Measurements from ENCODE around the gene EMX2.

EMX2 gene

DNA sequence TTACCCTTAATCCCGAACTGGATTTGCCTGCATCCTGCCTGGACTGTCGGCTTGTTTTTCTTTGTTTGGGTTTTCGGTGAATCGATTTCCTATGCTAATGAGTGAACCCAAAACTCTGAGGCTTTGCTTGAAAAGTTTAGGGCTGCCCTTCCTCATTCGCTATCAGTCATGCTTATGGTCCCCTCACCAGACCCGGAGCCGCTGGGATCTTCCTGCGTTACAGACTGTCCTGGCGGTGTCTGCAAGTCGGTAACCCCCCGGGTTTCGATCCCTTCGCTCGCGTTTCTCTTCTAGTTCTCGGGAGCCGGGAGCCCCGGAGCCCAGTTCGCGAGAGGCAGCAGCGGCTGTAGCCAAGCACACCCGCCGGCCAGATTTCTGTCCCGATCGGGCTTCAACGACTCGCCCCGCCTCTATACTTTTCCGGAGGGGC is 2.2 kb downstream of the EMX2 start:
- DNase-seq (ENCODE audit: low read depth in 2 of 2): no peak

- no peak for DNase-seq (ENCODE audit: low read depth in 2 of 2)
Measured at GRCh38 chr10:117545141-117546019, 2.8 kb downstream of the EMX2 start.

DNA sequence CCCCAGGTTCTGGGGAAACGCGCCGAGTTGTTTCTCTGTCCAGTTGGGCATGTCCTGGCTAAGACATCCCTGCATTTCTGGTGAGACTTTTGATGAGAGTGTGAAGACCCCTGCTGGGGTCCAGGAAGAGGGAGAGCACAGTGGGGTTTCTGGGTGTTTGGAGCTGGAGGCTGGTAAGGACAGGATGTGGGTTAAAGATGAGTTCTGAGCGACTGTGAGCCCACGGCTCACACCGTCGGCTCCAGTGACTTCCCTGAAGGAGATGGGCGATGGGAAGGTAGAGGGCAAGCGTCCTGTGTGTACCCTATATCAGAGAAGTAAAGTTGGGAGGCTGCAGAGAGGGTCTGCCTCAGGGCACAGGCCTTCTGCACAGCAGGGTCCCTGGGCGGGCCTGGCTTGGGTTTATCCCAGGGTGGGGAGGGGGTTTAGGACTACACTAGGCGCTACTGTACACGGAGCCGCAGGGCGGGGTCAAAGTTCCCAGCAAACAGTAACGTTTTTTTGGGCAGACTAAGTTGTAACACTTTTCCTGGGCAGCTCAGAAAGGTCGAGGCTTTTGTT is 3.6 kb downstream of the EMX2 start:
- DNase-seq (ENCODE audit: low read depth in 2 of 2): no peak

DNA sequence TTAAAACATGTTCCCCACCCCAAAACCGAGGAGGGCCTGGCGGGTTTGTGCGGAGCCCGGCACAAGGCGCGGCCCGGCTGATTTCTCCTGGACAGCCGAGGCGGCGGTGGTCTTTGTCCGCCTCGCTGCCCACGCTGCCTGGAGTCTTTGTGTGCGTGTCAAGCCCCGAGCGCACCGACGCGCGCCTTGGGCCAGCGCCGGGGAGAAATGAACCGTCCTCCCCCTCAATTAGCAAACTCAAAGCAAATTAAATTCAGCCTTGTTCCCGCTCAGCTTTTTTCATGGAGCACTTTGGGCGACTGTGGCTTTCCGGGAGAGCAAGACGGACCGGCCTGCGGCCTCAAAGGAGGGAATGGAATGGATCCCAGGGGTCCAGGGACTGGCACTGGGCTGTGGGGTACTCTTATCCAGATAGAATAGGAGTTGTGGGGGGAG is 4.1 kb downstream of the EMX2 start:
- DNase-seq (ENCODE audit: low read depth in 2 of 2): no peak

DNA sequence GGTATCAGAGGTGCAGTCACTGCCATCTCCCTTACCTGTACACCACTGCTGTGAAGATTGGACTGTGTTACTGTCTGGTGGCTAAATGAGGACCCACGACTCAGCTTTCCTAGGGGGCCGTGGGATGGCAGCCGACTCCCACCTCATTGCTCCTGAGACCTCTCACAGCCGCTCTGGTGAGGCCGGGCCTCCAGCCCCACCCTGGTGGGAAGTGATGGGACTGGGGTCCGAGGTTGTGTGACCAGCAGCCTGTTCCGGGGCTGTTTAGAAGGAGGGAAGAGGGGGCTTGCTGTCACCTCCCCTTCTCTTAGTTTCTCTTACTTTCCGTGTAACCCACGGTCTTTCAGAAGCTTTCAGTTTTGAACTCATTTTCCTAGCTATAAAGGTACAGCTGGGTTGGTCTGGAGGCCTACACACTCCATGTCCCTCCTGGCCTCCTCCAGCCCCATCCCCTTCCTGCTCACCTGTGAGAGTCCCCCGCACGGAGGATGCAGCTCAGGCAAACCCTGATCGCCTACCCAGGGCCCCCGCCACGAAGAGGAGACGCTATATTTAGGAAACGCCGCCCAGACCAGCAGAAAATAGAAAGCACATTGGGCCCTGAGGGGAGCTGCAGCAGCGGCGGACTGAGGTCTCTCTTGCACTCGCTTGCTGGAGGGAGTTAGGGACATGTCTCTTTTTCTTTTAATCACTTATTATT is 4.6 kb downstream of the EMX2 start:
- no peak for DNase-seq (ENCODE audit: low read depth in 2 of 2)

DNA sequence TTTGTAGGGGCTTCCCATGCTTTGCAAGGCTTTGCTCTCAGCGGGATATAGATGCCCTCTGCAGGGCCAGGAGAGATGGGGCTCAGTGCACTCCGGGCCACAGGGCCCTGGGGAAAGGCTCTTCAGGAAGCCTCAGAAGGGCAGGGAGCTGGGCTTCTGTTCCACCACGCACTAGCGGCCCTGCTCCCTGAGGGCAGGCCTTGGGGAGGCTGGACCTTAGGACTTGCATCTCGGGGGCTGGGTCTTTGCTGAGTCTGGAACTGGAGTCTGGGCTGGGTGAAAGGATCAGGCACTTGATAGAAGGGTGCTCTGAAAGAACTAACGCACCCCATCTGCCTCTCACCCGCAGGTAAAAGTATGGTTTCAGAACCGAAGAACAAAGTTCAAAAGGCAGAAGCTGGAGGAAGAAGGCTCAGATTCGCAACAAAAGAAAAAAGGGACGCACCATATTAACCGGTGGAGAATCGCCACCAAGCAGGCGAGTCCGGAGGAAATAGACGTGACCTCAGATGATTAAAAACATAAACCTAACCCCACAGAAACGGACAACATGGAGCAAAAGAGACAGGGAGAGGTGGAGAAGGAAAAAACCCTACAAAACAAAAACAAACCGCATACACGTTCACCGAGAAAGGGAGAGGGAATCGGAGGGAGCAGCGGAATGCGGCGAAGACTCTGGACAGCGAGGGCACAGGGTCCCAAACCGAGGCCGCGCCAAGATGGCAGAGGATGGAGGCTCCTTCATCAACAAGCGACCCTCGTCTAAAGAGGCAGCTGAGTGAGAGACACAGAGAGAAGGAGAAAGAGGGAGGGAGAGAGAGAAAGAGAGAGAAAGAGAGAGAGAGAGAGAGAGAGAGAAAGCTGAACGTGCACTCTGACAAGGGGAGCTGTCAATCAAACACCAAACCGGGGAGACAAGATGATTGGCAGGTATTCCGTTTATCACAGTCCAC is 5.4 kb downstream of the EMX2 start:
- DNase-seq (ENCODE audit: low read depth in 2 of 2): no peak

DNA sequence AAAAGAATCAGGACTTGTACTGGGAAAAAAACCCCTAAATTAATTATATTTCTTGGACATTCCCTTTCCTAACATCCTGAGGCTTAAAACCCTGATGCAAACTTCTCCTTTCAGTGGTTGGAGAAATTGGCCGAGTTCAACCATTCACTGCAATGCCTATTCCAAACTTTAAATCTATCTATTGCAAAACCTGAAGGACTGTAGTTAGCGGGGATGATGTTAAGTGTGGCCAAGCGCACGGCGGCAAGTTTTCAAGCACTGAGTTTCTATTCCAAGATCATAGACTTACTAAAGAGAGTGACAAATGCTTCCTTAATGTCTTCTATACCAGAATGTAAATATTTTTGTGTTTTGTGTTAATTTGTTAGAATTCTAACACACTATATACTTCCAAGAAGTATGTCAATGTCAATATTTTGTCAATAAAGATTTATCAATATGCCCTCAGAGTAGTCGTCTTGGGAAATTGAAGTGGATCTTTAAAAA is 6.6 kb downstream of the EMX2 start:
- DNase-seq (ENCODE audit: low read depth in 2 of 2): no peak

DNA sequence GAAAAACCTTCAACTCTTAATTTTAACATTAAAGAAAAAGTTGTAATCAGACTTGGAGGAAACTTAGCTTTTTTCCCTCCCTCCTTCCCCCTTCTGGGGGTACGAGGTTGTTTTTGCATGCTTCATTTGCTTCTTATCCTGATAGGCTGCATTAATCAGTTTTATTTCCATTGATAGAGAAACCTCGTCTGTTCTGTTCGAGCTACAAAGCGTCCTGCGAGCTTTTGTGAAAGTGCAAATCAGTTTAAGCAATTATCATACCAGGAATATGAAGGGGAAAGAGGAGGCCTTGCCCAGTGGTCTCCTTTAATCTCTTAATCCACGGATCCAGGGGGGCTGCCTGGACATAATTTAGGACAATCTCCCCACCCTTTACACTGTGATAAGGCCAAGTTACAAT is 7.5 kb downstream of the EMX2 start:
- DNase-seq (ENCODE audit: low read depth in 2 of 2): no peak

DNA sequence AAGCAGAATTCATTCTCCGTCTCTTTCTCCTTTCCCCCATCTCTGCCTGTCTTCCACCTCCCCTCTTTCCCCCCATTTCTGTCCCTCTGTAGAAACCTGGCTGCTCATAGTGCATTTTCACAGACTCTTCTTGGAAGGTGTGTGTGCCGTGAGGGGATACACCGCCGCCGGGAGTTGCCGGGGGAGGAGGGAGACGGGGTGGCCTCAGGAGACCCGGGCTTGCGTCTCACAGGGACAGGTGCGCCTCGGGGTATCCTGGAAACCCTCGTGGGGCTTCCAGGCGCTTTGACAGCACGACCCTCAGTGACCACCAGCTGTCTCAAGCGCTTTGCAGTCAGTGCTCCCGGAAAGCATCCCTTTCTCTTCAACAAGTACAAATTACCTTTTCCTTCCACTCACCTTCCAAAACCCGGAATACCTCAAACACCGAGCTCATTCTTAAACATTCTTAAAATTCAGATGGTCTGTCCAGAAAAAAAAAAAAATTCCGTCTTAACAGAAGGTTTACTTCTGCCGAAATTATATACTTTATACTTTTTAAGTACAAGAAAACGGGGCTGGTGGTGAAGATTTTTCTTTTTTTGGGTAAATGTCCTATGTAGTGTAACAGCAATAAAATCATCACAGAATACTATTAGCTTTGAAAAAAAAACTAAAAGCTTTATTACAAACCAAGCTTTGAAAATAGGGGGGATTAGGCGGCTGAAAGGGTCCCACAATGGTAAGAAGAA is 8.2 kb downstream of the EMX2 start:
- no peak for DNase-seq (ENCODE audit: low read depth in 2 of 2)

DNA sequence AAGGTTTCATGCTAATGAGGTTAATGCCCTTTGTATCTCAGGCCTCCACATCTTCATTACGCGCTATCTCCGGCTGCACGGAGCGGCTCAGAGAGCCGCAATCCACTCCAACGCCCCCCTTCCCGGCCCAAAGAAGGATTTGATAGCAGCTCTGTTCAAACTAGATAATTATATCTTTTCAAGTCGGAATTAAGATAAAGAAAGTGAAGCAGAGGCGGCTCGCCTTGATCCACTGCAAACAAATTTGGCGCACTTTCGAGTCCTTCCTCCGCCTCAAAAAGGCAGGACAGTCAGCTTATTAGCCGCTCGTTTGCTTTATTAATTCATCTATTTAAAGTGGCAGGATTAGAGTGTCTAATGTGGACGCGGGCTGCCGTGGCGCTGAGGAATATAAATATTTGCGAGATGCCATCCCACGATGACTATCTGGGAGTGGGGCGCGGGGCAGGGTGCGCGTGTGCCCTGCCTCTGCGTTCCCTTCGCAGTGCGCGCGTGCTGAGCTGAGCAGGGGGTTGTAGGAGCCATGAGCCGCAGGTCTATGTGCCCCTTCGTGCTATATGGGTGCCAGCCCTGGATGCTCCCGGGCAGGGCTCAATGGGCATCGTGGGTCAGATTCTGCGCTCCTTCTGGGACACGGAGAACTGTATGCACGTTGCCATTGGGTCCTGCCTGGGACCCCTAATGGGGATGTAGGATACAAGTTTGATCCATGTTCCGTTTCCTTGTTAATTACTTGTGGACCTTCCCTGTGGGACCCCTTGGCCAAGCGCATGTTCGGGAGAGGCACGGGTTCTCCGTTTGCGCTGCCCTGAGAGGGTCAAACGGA is 9.0 kb downstream of the EMX2 start:
- no peak for DNase-seq (ENCODE audit: low read depth in 2 of 2)

DNA sequence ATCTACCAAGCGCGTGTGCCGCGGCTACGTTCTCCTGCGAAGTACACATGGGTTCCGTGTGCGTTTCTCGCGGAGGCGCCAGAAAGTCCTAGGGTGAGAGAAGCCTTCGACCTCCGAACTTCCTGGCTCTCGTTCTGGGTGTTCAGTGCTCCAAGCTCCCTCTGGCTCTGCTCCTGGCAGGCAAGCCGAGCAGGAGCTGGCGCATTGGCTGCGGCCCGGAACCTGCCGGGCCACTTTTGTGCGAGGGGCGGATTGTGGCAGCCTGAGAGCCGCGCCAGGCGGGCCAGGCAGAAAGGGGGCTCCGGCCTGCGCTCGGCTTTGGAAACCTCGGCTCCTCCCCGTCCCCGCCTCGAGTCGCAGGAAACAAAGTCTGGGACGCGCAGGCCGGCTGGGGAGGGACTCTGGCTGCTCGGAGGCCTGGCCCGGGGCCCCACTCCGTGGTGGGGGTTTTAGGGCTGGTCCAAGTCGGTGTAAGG is 9.6 kb downstream of the EMX2 start:
- no peak for DNase-seq (ENCODE audit: low read depth in 2 of 2)

DNA sequence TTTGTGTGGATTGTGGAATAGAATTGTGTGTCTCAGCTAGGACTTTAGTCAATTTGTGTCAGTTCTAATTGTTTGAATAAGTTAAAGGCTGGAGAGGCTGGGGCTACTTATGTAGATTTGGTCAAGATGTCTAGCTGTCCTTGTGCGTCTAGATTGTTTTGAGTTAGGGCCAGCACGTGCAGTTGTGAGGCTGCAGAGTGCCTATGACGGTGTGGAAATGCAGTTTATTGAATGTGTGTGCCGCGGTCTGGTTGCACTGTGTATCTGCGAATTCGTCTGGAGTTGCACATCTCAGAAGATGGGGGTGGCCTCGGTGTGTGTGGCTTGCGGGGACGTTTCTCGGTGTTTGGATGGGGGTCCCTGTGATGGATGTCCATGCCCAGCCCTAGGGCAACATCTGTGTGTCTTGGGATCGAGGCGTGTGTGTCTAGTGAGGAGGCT is 10.2 kb downstream of the EMX2 start:
- no peak for DNase-seq (ENCODE audit: low read depth in 2 of 2)

GRCh38 chr10:117553142-117553814 is 10.7 kb downstream of the EMX2 start:
- DNase-seq (ENCODE audit: low read depth in 2 of 2): no peak

DNA sequence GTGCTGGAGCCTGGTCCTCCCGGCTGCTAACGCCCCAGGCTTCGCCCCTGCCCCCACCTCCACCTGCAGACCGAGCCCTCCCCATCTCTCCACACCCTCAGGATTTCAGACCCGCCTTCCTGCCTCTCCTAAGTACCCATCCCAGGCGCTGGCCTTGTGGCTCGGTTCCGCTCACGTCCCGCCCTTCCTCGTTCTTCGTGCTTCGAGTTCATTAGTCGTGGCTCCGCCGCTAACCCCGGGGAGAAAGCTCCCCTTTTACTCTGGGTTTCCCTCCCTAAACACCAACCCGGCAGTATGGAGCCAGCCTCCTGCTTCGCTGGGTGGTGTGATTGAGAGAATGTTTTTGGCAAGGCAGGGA is 11.2 kb downstream of the EMX2 start:
- no peak for DNase-seq (ENCODE audit: low read depth in 2 of 2)

DNA sequence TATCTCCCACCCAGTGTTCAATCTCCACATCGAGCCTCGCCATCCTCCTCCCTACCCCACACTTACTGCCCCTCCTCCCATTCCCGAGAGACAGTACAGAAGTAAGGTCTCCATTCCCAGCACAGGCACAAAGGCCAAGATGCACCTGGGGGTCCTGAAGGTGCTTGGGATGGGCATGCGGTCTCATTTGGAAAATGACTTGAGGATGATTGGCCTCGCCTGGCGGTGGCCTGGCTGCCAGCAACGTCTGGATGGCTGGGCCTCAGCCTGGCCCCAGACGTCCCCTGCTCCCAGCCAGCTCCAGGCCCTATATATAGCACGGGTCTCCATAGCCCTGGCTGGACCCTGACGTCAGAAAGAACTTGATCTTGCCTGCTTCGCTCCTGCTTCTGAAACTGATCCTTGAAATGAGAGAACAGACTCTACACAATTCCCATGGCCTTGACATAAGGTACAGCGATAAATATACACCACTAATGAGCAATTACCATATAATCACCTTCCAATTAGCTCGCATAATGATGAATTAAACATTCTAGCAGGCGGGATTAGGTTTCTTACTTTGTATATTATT is 11.8 kb downstream of the EMX2 start:
- DNase-seq (ENCODE audit: low read depth in 2 of 2): no peak

- no peak for DNase-seq (ENCODE audit: low read depth in 2 of 2)
Measured at GRCh38 chr10:117555017-117555416, 12.5 kb downstream of the EMX2 start.

DNA sequence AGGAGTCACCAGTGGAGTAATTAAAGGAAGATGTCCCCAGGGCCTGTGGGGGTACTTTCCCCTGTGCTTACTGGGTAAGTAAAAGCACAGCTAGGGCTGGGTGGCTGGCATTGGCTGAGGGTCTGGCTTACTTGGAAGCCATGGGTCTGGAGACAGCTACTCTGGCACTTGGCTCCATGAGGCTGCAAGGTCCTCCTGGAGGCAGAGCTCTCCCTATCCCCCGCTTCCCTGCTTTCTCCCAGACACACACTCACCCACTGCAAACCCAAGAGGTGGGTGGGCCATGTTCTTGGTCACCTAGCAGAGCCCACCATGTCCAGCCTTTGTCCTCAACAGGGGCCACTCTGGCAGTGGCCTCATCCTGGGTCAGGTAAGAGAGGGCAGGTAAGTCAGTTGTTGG is 13.3 kb downstream of the EMX2 start:
- no peak for DNase-seq (ENCODE audit: low read depth in 2 of 2)

DNA sequence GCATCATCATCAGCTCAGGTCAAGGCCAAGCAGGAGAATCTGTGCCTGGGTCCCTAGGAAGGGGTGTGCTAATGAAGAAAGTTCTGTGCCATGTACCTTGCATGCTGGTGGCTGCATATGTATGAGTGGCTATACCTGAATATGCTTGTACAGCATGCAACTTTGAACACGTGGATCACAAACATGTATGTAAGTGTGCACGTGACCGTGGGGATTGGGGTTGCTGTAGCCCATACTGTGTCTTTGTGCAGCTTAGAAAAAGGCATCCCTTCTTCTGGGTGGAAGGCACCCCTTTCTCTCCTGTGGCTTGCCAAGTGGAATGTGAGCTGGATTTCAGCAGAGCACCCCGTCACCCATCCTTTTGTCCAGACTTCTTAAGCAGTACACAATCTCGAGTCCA is 13.8 kb downstream of the EMX2 start:
- no peak for DNase-seq (ENCODE audit: low read depth in 2 of 2)

DNA sequence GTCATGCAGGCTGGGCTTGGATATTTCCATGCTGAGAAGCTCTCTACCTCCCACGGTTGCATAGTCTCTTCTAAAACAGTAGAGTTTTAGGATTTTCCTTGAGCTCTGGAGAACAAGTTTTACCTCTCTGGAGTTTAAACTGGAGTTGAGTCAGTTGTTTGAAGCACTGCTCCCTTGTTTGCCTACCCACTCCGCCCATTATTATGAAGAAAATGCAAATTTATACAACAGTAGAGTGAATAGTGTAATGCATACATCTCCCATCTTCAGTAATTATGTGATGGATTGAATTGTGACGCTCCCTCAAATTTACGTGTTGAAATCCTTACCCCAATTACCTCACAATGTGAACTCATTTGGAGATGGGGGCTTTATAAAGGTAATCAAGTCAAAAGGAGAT is 17.2 kb downstream of the EMX2 start:
- no peak for DNase-seq (ENCODE audit: low read depth in 2 of 2)
